ENCODE measurements around the gene ISCA1. TPM values are rescaled to one million over a fixed set of nuclear protein-coding genes. Genes with fewer than 3 reads are reported as not detected.

ISCA1 gene
- 21.0 TPM for polyA plus RNA-seq (2013, experiment 1 of 2)
- 21.0 TPM for polyA plus RNA-seq (2013, experiment 2 of 2)

DNA sequence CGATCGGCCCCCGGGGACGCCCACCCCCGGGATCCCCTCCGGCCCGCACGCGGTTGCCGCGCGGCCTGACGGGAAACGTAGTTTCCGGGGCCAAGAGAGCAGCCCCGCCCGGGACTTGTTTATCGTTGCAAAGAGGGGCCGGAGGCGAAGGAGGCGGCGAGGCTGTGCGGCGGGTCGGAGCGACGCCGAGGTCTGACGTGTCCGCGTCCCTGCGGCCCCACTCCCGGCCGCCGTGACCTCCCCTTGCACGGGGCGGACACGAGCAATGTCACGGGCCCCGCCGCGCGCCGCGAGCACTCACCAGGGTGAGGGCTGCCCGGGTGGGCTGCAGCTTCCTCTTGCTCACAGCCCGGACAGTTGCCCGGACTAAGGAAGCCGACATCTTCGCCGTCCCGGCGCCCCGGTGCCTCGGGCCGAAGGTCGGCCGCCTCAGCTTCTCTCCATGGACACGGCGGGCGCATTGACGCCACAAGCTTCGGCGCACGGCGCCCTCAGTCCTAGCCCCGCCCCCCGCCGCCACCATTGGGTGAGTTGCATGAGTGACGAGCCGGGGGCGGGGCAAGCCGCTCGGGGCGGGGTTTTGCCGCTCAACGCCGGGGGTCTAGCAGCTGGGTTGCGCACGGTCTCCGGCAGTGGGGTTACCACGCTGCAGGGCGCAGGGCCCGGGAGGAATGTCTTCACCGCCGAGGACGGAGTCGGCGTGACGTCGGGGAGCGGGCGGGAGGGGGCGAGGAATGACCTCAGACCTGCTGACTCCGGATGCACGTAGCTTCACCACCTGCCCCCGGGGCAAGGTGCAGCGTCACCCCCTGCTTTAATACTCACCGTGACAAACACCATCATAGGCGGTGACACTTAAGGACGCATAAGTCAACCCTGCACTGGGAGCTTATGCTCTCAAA is at the start of gene ISCA1:
Gene ISCA1 (minus strand): TSS at position 462 of the 902 bp plus-strand sequence. CDS start 80 bp downstream, at position 382.
- H3K4ac ChIP-seq (ENCODE audit: low read length), result no peak within 1 kb of the TSS
- no peaks in the 10 kb centered on the region for H3K27me3 ChIP-seq (ENCODE audit: control insufficient read depth in 3 of 3, insufficient read depth in 3 of 3, low read depth in 1 of 3, low read length in 3 of 3)
- H4K8ac ChIP-seq (ENCODE audit: low read depth, low read length), result no peak within 1 kb of the TSS
- H3K18ac ChIP-seq (ENCODE audit: low read length), result peak within 1 kb of the TSS; percentile 96
- peak within 1 kb of the TSS; percentile 80 to 95 for H3K4me3 ChIP-seq (ENCODE audit: low read length in 2 of 2)
- no peak within 1 kb of the TSS for H2BK120ac ChIP-seq (ENCODE audit: low read depth, low read length)
- peak within 1 kb of the TSS; percentile 95 for H3K9ac ChIP-seq (ENCODE audit: low read depth, low read length, poor library complexity)
- peaks cover 9 to 22% of the 10 kb centered on the region in 2 donors for H3K4me1 ChIP-seq (ENCODE audit: control insufficient read depth in 2 of 2, insufficient read depth in 1 of 2, low read depth in 1 of 2, low read length in 2 of 2)
- peak within 1 kb of the TSS; percentile 85 for H2BK5ac ChIP-seq (ENCODE audit: low read length)
- H3K14ac ChIP-seq (ENCODE audit: low read length), result peak within 1 kb of the TSS; percentile 97
- DNase-seq (ENCODE audit: low spot score), result peak; percentile 95
- peak within 1 kb of the TSS; percentile 95 for H3K4me2 ChIP-seq (ENCODE audit: insufficient read depth, low read length, poor library complexity, severe bottlenecking)
- no peak within 1 kb of the TSS for H2BK15ac ChIP-seq (ENCODE audit: low read length)
- H3K27ac ChIP-seq (replicated peaks; ENCODE audit: low read length), result peak within 1 kb of the TSS; percentile 79
- H4K91ac ChIP-seq (ENCODE audit: low read depth, low read length, poor library complexity), result no peak within 1 kb of the TSS
- H3K9me3 ChIP-seq (replicated peaks in 1 of 2; ENCODE audit: control insufficient read depth in 2 of 2, insufficient read depth in 1 of 2, low read depth in 1 of 2, low read length in 2 of 2), result no peaks in the 10 kb centered on the region
- H2AFZ ChIP-seq (ENCODE audit: low read length), result peak within 1 kb of the TSS; percentile 99
- WGBS, 2 donors (ENCODE audit: extremely low coverage in 2 of 2, insufficient read length in 2 of 2, insufficient replicate concordance in 1 of 2), result no CpG with 5 or more reads among the region's 101 CpGs
- H2BK12ac ChIP-seq (ENCODE audit: low read length), result no peak within 1 kb of the TSS
- H2AK5ac ChIP-seq (ENCODE audit: low read depth, low read length), result no peak within 1 kb of the TSS
- peak within 1 kb of the TSS; percentile 45 for H3K23ac ChIP-seq (ENCODE audit: low read depth, low read length, poor library complexity)
- H3K36me3 ChIP-seq (replicated peaks in 1 of 2; ENCODE audit: control insufficient read depth in 2 of 2, insufficient read depth in 2 of 2, low read length in 2 of 2), result peaks cover 0 to 13% of the 10 kb centered on the region in 2 donors
- H3K79me1 ChIP-seq (ENCODE audit: low read depth, low read length), result no peaks in the 10 kb centered on the region

DNA sequence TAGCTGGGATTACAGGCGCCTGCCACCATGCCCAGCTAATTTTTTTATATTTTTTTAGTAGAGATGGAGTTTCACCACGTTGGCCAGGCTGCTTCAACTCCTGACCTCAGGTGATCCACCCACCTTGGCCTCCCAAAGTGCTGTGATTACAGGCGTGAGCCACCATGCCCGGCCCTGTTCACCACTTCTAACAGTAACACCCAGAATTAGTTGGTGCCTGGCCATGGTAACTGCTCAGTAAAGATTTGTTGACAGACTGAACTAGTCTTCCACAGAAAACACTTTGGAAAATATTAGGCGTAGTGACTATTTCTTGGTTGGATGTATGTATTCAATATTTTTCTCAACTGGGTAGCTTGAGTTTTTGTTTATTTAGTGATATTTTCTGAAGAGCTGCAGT is 47.8 kb upstream of the ISCA1 start:
- Histone ChIP-seq H4K91ac (ENCODE audit: low read depth, low read length, poor library complexity) (no peak overlapping the region), H3K27me3 (ENCODE audit: control insufficient read depth in 3 of 3, insufficient read depth in 3 of 3, low read depth in 1 of 3, low read length in 3 of 3) (no peaks in the 10 kb centered on the region), H2BK5ac (ENCODE audit: low read length) (no peak overlapping the region), H3K9me3 (replicated peaks in 1 of 2; ENCODE audit: control insufficient read depth in 2 of 2, insufficient read depth in 1 of 2, low read depth in 1 of 2, low read length in 2 of 2) (no peaks in the 10 kb centered on the region), H2AFZ (ENCODE audit: low read length) (no peak overlapping the region), H3K27ac (replicated peaks; ENCODE audit: low read length) (no peak overlapping the region), H4K8ac (ENCODE audit: low read depth, low read length) (no peak overlapping the region), H3K18ac (ENCODE audit: low read length) (no peak overlapping the region), H3K36me3 (replicated peaks in 1 of 2; ENCODE audit: control insufficient read depth in 2 of 2, insufficient read depth in 2 of 2, low read length in 2 of 2) (peaks cover 8 to 80% of the 10 kb centered on the region in 2 donors), H2BK12ac (ENCODE audit: low read length) (no peak overlapping the region), H3K23ac (ENCODE audit: low read depth, low read length, poor library complexity) (no peak overlapping the region), H3K14ac (ENCODE audit: low read length) (no peak overlapping the region), H3K79me1 (ENCODE audit: low read depth, low read length) (no peaks in the 10 kb centered on the region), H3K4ac (ENCODE audit: low read length) (no peak overlapping the region), H3K4me1 (ENCODE audit: control insufficient read depth in 2 of 2, insufficient read depth in 1 of 2, low read depth in 1 of 2, low read length in 2 of 2) (peaks cover 0 to 3% of the 10 kb centered on the region in 2 donors), H3K4me2 (ENCODE audit: insufficient read depth, low read length, poor library complexity, severe bottlenecking) (no peak overlapping the region), H2BK120ac (ENCODE audit: low read depth, low read length) (no peak overlapping the region), H2BK15ac (ENCODE audit: low read length) (no peak overlapping the region), H3K4me3 (ENCODE audit: low read length in 2 of 2) (no peak overlapping the region), H2AK5ac (ENCODE audit: low read depth, low read length) (no peak overlapping the region), H3K9ac (ENCODE audit: low read depth, low read length, poor library complexity) (no peak overlapping the region)
- WGBS, 2 donors (ENCODE audit: extremely low coverage in 2 of 2, insufficient read length in 2 of 2, insufficient replicate concordance in 1 of 2), result no CpG with 5 or more reads among the region's 5 CpGs
- DNase-seq (ENCODE audit: low spot score), result no peak

DNA sequence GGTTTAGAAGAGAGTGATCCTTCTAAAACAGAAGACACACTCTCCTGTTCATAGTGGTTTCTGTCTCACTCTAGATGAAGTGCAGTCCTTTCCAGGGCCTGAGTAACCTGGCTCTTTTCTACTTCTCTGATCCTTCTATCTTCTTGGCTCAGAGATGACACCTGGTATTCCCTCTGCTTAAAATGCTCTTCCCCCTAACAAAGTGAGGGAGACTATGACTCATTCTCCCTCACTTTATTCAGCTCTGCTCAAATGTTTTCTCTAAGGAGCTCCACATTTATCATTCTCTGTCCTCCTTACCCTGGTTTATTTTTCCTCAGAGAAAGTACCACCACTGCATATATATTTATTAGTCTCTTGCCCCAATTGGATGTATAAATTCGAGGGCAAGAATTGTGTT is 47.3 kb upstream of the ISCA1 start:
- Histone ChIP-seq H3K4me1 (ENCODE audit: control insufficient read depth in 2 of 2, insufficient read depth in 1 of 2, low read depth in 1 of 2, low read length in 2 of 2) (peaks cover 0 to 3% of the 10 kb centered on the region in 2 donors), H4K8ac (ENCODE audit: low read depth, low read length) (no peak overlapping the region), H3K14ac (ENCODE audit: low read length) (no peak overlapping the region), H3K27me3 (ENCODE audit: control insufficient read depth in 3 of 3, insufficient read depth in 3 of 3, low read depth in 1 of 3, low read length in 3 of 3) (no peaks in the 10 kb centered on the region), H2BK15ac (ENCODE audit: low read length) (no peak overlapping the region), H3K23ac (ENCODE audit: low read depth, low read length, poor library complexity) (no peak overlapping the region), H2BK5ac (ENCODE audit: low read length) (no peak overlapping the region), H2BK120ac (ENCODE audit: low read depth, low read length) (no peak overlapping the region), H3K27ac (replicated peaks; ENCODE audit: low read length) (no peak overlapping the region), H3K4me2 (ENCODE audit: insufficient read depth, low read length, poor library complexity, severe bottlenecking) (no peak overlapping the region), H3K18ac (ENCODE audit: low read length) (no peak overlapping the region), H3K79me1 (ENCODE audit: low read depth, low read length) (no peaks in the 10 kb centered on the region), H2BK12ac (ENCODE audit: low read length) (no peak overlapping the region), H3K9me3 (replicated peaks in 1 of 2; ENCODE audit: control insufficient read depth in 2 of 2, insufficient read depth in 1 of 2, low read depth in 1 of 2, low read length in 2 of 2) (no peaks in the 10 kb centered on the region), H2AFZ (ENCODE audit: low read length) (no peak overlapping the region), H3K4me3 (ENCODE audit: low read length in 2 of 2) (no peak overlapping the region), H2AK5ac (ENCODE audit: low read depth, low read length) (no peak overlapping the region), H4K91ac (ENCODE audit: low read depth, low read length, poor library complexity) (no peak overlapping the region), H3K9ac (ENCODE audit: low read depth, low read length, poor library complexity) (no peak overlapping the region), H3K36me3 (replicated peaks in 1 of 2; ENCODE audit: control insufficient read depth in 2 of 2, insufficient read depth in 2 of 2, low read length in 2 of 2) (peaks cover 8 to 80% of the 10 kb centered on the region in 2 donors), H3K4ac (ENCODE audit: low read length) (no peak overlapping the region)
- WGBS, 2 donors (ENCODE audit: extremely low coverage in 2 of 2, insufficient read length in 2 of 2, insufficient replicate concordance in 1 of 2), result no CpG with 5 or more reads among the region's 1 CpG
- no peak for DNase-seq (ENCODE audit: low spot score)

DNA sequence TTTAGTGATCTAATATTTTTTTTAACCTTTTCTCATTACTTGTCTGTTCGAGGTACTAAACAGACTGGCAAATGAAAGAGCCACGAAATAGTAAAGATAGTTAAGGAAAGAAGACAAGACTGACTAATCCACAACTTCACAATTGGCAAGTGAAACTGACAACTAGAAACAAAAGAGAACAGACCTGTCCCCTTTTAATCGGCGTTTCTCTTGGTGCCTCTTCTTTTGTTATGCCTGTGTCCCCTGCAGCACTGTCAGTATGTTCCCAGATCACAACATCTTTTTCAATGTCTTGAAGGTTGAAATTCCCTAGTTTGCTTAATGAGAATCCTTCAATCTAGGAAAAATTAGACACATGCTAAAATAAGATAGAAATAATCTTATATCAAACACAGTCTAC is 45.8 kb upstream of the ISCA1 start:
- Histone ChIP-seq H2AK5ac (ENCODE audit: low read depth, low read length) (no peak overlapping the region), H4K91ac (ENCODE audit: low read depth, low read length, poor library complexity) (no peak overlapping the region), H3K9me3 (replicated peaks in 1 of 2; ENCODE audit: control insufficient read depth in 2 of 2, insufficient read depth in 1 of 2, low read depth in 1 of 2, low read length in 2 of 2) (no peaks in the 10 kb centered on the region), H3K4me2 (ENCODE audit: insufficient read depth, low read length, poor library complexity, severe bottlenecking) (no peak overlapping the region), H3K79me1 (ENCODE audit: low read depth, low read length) (no peaks in the 10 kb centered on the region), H3K4ac (ENCODE audit: low read length) (no peak overlapping the region), H3K36me3 (replicated peaks in 1 of 2; ENCODE audit: control insufficient read depth in 2 of 2, insufficient read depth in 2 of 2, low read length in 2 of 2) (peaks cover 10 to 81% of the 10 kb centered on the region in 2 donors), H2BK15ac (ENCODE audit: low read length) (no peak overlapping the region), H2BK12ac (ENCODE audit: low read length) (no peak overlapping the region), H3K14ac (ENCODE audit: low read length) (no peak overlapping the region), H2BK5ac (ENCODE audit: low read length) (no peak overlapping the region), H3K18ac (ENCODE audit: low read length) (no peak overlapping the region), H3K27ac (replicated peaks; ENCODE audit: low read length) (no peak overlapping the region), H3K4me1 (ENCODE audit: control insufficient read depth in 2 of 2, insufficient read depth in 1 of 2, low read depth in 1 of 2, low read length in 2 of 2) (peaks cover 0 to 3% of the 10 kb centered on the region in 2 donors), H3K9ac (ENCODE audit: low read depth, low read length, poor library complexity) (no peak overlapping the region), H3K4me3 (ENCODE audit: low read length in 2 of 2) (no peak overlapping the region), H3K27me3 (ENCODE audit: control insufficient read depth in 3 of 3, insufficient read depth in 3 of 3, low read depth in 1 of 3, low read length in 3 of 3) (no peaks in the 10 kb centered on the region), H2AFZ (ENCODE audit: low read length) (no peak overlapping the region), H3K23ac (ENCODE audit: low read depth, low read length, poor library complexity) (no peak overlapping the region), H2BK120ac (ENCODE audit: low read depth, low read length) (no peak overlapping the region), H4K8ac (ENCODE audit: low read depth, low read length) (no peak overlapping the region)
- no CpG with 5 or more reads among the region's 4 CpGs for WGBS, 2 donors (ENCODE audit: extremely low coverage in 2 of 2, insufficient read length in 2 of 2, insufficient replicate concordance in 1 of 2)
- DNase-seq (ENCODE audit: low spot score), result peak; percentile 5
